NCI-H1694 treated with DMSO at 0.1 percent for 48 hours (cell line): ENCODE data around the gene GTF3C5.
A peak's percentile ranks its signal among the peaks of the same experiment; 100 is the strongest.
"Not testable (repeated sequence)": the region's sequence is repeated elsewhere in the genome, so short reads cannot be mapped to it uniquely, and the experiment has no call there.

ENCODE experiments used
- DNase-seq: peaks from one replicate; lab custom pipeline; 2025; lab: John Stamatoyannopoulos, UW

GTF3C5 gene, protein sequence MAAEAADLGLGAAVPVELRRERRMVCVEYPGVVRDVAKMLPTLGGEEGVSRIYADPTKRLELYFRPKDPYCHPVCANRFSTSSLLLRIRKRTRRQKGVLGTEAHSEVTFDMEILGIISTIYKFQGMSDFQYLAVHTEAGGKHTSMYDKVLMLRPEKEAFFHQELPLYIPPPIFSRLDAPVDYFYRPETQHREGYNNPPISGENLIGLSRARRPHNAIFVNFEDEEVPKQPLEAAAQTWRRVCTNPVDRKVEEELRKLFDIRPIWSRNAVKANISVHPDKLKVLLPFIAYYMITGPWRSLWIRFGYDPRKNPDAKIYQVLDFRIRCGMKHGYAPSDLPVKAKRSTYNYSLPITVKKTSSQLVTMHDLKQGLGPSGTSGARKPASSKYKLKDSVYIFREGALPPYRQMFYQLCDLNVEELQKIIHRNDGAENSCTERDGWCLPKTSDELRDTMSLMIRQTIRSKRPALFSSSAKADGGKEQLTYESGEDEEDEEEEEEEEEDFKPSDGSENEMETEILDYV

DNA sequence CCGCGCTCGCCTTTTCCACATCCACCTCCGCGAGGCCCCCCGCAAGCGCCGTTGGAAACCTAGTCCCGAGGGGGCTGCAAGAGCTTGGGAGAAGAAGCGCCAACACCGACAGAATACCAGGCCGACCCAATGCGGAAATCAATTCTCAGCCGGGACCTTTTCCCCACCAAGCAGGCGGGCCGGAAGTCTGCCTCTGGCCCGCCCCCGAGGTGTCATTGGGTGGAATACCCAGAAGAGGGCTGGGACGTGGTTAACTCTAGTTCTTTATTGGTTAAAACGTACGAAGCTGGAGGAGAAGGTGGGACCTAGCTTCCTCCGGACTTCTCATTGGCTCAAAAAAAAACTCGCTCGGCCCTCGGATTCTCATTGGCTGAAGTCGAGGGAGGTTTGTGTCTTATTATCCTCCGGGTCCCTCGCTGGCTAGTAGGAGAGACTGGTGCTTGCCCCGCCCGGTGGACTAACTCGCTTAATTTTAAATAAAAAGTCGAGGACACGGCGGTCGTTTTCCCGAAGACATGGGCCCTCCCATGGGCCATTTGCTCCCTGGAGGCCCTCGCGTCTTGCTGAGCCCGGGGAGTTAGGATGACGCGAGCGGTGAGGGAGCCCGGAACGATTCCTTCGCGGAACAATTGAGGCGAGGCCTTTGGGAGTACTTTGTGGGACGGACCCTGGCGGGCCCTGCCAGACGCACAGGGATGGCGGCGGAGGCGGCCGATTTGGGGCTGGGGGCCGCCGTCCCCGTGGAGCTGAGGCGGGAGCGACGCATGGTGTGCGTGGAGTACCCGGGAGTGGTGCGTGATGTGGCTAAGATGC lies at the start of gene GTF3C5:
Gene GTF3C5, plus strand, starts transcription at position 681 of the 813 bp plus-strand sequence. Its CDS starts 15 bp downstream, at position 696.
- DNase-seq, result peak; percentile 98

DNA sequence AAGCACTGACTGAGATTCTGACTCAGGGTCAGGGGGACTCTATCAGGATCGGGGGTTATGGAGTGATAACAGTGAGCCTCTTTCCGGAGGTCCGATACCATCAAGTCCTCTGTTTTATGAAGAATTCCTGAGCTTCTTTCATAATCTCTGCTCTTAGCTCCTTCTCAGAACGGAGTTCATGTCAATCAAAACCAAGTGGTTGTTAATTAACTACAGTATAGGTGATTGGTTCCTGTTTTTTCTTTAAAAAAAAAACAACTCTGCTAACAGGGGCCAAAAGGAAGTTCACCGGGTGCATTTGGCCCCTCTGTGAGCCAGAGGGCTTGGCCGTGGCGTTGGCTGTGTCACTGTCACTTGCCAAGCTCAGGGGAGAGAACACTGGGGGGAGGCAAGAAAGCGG lies 48.3 kb upstream of the GTF3C5 start:
- no peak for DNase-seq

DNA sequence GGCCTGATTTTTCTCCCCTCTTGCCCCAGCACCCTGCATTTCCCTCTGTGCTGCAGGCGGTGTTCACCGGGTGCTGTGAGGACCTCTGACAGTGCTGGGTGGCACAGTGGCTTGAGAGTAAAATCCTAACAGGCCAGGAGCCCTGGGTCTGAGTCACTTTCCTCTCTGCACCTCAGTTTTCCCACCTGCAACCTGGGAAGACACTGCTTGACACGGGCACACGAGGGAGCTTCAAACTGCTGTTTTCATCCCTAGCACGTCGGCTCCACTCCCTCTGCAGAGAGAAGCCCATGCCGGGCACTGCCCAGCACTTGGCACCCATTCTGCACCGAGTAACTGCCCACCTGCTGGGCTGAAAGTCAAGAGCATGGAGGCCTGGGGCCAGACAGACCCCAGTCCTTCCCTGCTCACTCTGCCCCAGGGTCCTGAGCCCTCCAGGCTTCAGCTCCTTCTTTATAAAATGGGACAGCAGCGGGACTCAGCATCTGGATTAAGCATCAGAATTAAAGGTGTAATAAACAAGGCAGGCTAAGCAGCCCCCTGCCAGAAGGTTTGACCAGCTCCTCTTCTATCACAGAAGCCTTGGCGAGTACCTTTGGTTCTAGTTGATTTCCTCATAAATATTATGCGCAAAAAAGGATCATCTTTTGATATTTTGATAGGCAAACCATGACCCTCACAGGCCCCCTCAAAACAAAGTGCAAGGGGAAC lies 47.2 kb upstream of the GTF3C5 start:
- DNase-seq, result no peak

DNA sequence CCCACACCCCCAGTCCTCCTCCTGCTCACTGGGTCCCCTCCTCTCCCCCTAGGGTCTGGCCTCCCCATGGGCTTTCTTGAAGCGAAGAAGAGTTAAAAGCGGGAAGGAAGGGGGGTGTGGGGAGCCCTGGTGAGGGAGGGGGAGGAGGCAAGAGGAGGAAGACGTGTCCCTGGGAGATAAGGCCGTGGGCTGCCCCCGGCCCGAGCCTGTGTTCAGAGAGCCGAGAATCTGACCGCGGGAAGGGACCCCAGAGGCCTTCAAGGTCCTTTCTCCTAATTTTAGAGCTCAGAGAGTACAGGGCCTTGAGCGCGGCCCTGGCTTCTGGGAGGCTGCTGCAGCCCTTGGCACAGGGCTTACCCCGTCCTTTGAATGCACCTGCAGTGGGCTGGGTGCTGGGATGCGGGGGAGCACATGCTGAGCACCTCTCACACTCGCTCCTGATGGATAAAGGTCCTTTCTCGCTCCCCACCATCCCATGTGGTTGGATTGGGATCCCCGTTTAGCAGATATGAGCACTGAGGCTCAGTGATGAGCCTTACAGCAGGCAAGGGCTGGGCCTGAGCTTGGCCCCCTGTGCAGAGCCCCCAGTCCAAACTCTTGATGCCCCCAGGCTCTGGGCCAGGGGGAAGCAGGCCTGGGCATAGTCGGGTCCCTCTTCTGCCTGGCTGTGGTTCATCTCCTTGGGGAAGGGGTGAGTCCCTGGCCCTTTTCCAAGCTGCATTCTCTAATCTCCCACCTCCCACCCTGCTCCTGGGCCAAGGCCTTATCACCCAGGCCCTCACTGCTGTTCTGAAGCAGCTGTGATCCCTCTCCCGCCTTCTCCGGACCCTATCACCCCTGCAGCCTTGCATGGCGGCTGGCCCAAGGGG lies 46.4 kb upstream of the GTF3C5 start:
- no peak for DNase-seq

DNA sequence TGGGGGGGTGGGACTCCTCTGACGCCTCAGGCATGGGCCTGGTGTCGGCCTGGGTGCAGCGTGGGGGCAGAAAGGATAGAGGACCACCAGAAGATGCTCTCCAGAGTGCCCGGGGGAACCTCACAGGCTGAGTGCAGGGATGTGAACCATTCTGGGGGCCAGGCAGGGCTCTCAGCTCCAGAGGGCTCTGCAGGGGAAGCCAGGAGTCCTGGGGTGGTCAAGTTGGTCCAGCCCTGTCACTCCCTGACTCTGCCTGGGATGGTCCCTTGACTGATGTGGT lies 45.8 kb upstream of the GTF3C5 start:
- DNase-seq, result no peak

DNA sequence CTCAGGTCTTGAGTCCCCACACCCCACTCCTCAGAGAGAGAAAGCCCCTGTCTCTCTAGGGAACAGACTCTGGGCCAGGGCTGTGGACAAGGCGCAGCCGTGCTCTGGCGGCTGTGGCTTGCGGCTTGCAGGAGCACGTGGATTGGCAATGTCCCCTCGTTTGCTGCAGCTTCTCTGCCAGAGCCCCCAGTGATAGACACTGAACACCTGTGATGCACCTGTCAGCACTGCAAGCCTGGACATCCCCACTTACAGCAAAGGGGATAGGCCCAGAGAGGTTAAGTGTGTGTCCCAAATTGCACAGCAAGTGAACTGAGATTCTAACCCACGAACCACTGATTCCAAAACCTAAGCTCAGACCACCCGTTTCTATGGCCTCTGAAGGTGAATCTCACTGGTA lies 45.3 kb upstream of the GTF3C5 start:
- DNase-seq, result no peak

DNA sequence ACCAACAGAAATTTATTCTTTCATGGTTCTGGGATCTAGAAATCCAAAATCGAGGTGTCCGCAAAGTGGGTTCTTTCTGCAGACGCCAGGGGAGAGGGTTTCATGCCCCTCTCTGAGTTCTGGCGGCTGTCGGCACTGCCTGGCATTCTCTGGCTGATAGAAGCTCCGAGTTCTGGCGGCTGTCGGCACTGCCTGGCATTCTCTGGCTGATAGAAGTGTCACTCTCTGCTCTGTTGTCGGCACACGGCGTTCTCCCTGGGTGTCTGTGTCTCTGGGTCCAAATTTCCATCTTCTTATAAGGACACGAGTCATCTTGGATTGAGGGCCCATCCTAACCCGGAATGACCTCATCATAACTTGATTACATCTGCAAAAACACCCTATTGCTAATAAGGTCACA lies 44.7 kb upstream of the GTF3C5 start:
- no peak for DNase-seq

DNA sequence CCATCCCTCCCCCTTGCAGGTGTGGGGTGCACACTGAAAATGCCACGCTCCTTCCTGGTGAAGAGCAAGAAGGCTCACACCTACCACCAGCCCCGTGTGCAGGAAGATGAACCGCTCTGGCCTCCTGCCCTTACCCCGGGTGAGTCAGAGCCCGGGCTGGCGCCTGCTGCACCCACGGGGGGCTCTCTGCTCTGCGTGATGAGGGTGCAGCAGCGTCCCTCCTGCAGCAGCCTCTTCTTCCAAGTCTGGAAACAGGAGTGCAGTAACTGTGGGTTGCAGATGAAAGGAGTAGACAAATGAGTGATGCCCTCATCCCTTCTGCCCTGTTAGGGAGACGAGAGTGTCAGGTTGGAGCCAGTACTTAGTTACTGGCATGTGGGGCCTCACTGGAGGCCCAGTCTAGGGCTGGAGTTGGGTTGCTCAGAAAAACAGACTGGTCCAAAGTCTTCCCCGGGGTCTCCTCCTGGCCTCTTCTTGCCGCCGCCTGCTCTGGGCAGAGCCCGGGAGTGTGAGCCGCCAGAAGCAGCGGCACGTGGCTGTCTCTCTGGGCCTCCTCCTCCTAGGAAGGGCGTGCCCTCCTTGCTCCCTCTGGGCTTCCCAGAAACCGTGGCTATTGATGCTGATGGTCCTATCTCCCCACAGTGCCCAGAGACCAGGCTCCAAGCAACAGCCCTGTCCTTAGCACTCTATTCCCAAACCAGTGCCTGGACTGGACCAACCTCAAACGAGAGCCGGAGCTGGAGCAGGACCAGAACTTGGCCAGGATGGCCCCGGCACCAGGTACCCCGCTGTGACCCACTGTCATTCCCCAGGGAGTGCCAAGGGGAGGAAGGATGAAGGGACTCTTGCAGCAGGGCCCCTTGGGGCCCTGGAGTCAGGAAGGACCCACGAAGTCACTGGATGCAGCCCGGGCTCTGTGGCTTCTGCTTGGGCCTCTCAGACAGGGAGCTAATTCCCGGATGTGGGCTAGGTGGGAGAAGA lies 43.9 kb upstream of the GTF3C5 start:
- DNase-seq, result no peak

DNA sequence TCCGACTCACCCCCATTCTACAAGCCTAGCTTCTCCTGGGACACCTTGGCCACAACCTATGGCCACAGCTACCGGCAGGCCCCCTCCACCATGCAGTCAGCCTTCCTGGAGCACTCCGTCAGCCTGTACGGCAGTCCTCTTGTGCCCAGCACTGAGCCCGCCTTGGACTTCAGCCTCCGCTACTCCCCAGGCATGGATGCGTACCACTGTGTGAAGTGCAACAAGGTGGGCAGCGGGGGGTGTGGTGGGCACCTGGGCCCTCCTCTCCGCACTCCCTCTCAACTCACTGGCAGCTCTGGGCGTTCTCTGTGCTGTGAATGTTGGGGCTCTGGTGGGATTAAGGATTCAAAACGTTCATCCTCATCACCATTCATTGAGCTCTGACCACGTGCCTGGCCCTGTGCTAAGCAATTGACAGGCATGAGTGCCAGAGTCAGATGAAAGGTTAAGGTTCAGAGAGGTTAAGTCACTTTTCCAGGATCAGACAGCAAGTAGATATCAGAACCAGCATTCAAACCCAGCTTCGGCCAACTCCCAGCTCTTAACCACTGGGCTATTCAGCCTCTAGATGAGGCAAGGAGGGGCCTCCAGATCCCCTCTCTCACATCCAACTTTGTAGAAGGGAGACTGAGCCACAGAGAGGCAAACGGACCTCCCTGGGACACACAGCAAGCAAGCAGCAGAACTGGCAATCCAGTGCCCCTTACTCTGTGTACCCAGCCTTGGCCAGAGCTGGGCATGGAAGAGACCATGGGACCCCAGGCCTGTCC lies 42.4 kb upstream of the GTF3C5 start:
- DNase-seq, result no peak

DNA sequence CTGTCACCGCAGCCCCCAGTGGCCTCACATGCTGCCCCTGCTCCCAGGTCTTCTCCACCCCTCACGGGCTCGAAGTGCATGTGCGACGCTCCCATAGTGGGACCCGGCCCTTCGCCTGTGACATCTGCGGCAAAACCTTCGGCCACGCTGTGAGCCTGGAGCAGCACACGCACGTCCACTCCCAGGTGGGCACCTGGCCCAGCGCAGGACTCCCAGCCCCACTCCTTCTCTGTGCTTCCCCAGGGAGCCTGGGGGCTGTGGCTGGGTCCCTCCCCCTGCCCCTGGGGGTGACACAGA lies 41.8 kb upstream of the GTF3C5 start:
- DNase-seq, result no peak

DNA sequence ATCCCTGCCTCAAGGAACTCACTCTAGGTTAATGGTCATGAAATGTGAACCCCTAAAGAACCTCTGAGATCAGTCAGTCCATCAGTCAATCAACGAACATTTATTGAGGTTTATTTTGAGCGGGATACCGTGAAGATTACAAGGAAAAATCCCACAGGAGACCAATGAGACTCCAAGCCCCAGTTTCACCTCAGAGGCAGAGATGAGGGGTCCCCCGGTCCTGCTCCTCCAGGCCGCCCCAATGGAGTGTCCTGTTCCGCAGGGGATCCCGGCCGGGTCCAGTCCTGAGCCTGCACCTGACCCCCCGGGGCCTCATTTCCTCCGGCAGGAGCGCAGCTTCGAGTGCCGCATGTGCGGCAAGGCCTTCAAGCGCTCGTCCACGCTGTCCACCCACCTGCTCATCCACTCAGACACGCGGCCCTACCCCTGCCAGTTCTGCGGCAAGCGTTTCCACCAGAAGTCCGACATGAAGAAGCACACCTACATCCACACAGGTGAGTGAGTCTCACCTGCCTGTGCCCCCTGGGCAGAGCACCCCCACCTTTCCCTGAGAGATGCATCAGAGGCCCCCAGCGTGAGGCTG lies 41.3 kb upstream of the GTF3C5 start:
- DNase-seq, result no peak

DNA sequence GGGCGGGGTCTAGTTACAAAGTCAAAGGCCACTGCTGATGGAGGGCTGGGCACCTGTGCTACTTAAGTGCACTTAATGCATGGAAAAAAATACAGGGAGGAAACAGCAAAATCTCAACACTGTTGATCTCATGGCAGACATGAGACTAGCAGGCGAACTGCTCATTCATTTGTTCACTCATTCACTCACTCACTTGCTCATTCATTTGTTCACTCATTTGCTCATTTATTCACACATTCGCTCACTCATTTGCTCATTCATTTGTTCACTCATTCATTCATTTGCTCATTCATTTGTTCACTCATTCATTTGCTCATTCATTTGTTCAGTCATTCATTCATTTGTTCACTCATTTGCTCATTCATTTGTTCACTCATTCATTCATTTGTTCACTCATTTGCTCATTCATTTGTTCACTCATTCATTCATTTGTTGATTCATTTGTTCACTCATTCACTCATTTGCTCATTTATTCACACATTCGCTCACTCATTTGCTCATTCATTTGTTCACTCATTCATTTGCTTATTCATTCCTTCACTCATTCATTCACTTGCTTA lies 40.7 kb upstream of the GTF3C5 start:
- not testable (repeated sequence) for DNase-seq

DNA sequence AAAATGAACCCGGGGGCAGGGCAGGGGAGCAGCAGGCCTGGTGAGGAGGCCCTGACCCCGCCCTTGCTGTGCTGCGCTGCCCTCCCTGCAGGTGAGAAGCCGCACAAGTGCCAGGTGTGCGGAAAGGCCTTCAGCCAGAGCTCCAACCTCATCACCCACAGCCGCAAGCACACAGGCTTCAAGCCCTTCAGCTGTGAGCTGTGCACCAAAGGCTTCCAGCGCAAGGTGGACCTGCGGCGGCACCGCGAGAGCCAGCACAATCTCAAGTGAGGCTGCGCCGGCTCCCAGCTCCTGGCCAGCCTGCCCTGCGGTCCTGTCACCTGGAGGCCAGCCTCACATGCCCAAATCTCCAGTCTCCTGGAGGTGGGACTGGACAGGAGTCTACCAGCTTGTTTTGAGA lies 40.0 kb upstream of the GTF3C5 start:
- DNase-seq, result no peak

DNA sequence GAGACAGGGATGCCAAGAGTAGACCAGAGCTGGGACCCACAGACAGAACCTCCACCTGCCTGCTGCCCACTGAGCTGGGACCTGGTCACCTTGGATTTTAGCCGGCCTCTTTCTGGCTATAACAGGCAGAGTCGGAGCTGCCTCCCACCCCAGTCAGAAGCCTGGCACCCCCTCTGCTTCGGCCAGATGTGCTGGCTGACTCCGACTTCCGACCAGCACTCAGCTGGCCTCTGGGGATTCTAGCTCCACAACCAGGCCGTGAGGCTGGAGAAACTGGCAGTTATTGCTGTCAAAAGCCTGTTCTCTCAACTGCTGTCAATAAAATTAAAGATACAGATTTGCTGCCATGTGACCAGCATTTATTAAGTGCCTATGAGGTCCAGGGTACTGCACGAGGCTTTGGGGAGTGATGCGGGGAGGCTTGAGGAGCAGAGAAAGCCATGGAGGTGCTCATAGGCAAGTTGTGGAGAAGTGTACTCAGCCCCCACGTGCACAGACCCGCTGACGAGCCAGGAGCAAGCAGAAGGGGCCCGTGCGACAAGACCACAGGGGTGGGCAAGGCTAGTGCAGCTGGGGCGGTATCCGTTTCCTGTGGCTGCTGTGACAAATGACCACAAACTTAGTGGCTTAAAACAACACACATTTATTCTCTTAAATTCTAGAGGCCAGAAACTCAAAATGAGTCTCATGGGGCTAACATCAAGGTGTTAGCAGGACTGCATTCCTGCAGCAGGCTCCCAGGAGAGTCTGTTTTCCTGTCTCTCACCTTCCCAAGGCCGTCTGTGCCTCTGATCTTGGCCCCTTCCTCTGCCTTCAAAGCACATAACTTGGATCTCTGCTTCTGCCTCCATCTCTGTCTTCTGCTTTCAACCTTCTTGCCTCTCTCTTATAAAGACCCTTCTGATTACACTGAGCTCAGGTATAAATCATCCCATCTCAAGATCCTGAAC lies 39.2 kb upstream of the GTF3C5 start:
- no peak for DNase-seq

DNA sequence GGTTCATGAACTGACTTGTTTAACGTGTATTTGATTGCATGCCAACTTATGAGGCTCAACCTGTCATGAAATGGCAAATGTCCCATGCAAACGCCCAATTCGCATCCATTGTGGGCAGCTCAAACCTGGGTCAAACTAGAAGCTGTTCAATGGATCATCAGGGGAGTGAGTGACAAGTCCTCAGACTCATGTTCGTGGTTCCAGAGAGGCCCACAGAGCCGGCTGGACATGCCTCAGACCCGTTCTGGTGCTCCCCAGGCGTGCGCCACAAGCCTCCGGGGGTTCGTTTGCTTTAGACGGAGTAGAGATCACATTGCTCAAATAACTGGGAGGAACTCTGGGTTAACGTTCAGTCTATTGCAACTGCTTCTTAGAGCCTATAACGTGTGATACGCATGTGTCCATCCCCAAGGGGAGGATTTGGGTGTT lies 37.3 kb upstream of the GTF3C5 start:
- no peak for DNase-seq

DNA sequence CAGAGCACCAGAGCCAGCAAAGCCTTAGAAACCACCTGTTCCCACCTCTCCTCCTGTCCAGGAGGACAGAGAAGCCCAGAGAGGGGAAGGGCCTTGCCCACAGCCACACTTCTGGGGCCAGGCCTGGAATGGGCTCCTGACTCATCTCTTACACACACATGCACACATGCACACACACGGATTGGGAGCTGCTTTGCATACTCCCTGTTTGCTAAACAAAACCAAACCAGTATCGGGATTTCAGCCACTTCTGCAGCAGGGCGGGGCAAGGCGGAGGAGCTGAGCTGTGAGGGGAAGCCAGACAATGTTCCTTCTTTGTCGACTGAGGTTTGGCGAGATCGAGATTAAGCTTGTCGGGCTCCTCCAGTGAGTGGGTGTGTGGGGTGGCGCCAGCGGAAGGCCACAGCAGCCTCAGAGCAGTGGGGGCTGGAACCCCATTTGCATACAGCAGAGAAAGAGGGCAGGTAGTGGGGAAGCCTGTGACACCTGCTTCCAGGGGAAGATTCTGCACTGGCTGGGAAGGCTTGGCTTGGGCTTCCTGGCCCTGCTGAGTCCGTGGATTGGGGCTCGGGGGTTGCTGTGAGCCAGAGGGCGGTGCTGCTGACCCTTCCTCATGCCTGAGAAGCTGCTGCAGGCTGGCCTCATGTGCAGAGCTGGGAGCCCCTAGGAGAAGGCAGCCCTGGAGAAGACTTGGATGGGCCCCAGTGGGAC lies 36.2 kb upstream of the GTF3C5 start:
- no peak for DNase-seq

DNA sequence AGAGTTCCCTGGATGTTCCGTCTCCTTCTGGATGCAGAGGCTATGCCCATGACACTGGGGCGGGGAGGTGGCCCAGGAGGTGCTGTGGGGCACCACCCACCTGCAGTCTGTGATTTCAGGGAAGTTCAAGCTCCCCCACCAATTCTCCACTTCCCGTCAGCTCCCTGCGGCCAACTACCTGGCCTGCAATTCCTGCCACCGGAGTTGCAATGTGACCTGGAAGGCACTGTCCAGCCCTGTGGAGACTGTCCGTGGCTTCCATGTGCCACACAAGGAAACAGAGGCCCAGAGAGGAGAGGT lies 35.7 kb upstream of the GTF3C5 start:
- DNase-seq, result no peak

DNA sequence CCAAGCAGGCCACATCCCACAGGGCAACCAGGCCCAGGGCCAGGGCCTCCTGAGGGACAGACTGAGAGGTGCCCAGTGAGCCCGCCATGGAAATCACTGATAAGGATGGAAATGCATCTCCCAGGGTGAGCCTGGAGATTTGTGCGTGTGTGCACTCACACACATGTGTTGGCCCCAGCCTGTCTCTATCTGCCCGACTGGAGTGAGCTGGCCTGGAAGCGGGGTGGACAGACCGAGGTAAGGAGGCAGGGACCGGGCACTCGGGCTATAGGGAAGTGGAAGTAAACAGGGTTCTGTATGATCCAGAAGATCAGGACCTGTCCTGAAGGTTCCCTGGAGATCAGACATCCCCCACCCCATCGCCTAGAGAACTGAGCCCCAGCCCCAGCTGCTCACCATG lies 34.9 kb upstream of the GTF3C5 start:
- DNase-seq, result no peak
